H9 (cell line): ENCODE results near the gene F11. TPM values are rescaled to one million over a fixed set of nuclear protein-coding genes. Genes with fewer than 3 reads are reported as not detected.

Experiments used
- DNase-seq: peaks from one replicate; pipeline ENCODE4 v3.0.0-alpha.2; 2017
- H2AFZ ChIP-seq: one replicate; pipeline ENCODE4 v1.6.1; 2013; ENCODE audit warnings: mild to moderate bottlenecking, low read length, control low read depth, moderate library complexity
- H2AK5ac ChIP-seq: 2 replicates; pipeline ENCODE4 v1.6.1; 2013; ENCODE audit warnings: low read length, control low read depth, mixed read lengths; ENCODE audit not compliant: insufficient read length
- H2BK120ac ChIP-seq: one replicate; pipeline ENCODE4 v1.6.1; 2013; ENCODE audit warnings: low read depth, mild to moderate bottlenecking, low read length, control low read depth, inconsistent platforms; ENCODE audit not compliant: poor library complexity, severe bottlenecking
- H2BK12ac ChIP-seq: 2 replicates; pipeline ENCODE4 v1.6.1; 2013; ENCODE audit warnings: low read length, control low read depth, mixed read lengths, low read depth; ENCODE audit not compliant: insufficient read length
- H2BK15ac ChIP-seq: 2 replicates; pipeline ENCODE4 v1.6.1; 2013; ENCODE audit warnings: low read depth, low read length, control low read depth
- H2BK20ac ChIP-seq: one replicate; pipeline ENCODE4 v1.6.1; 2013; ENCODE audit warnings: low read depth, mild to moderate bottlenecking, low read length, control low read depth, inconsistent platforms; ENCODE audit not compliant: poor library complexity, severe bottlenecking
- H2BK5ac ChIP-seq: 2 replicates; pipeline ENCODE4 v1.6.1; 2013; ENCODE audit warnings: low read length, control low read depth, mixed read lengths; ENCODE audit not compliant: insufficient read length
- H3K14ac ChIP-seq: 2 replicates; pipeline ENCODE4 v1.6.1; 2013; ENCODE audit warnings: low read length, control low read depth; ENCODE audit not compliant: insufficient read depth
- H3K18ac ChIP-seq: 2 replicates; pipeline ENCODE4 v1.6.1; 2013; ENCODE audit warnings: low read depth, mild to moderate bottlenecking, mixed read lengths, low read length, control low read depth; ENCODE audit not compliant: insufficient read length
- H3K23ac ChIP-seq: 2 replicates; pipeline ENCODE4 v1.6.1; 2013; ENCODE audit warnings: low read length, control low read depth, mixed read lengths, low read depth; ENCODE audit not compliant: insufficient read length
- H3K23me2 ChIP-seq: 2 replicates; pipeline ENCODE4 v1.6.1; 2013; ENCODE audit warnings: low read depth, mild to moderate bottlenecking, mixed read lengths, low read length, control low read depth; ENCODE audit not compliant: insufficient read length, poor library complexity, severe bottlenecking
- H3K27ac ChIP-seq: 2 replicates; pipeline ENCODE4 v1.5.1; 2013; ENCODE audit warnings: low read length, control low read depth, mixed read lengths, low read depth; ENCODE audit not compliant: insufficient read length
- H3K27me3 ChIP-seq: 2 replicates; pipeline ENCODE4 v1.6.1; 2013; ENCODE audit warnings: low read length, control low read depth, inconsistent platforms; ENCODE audit not compliant: insufficient read depth
- H3K4ac ChIP-seq: 2 replicates; pipeline ENCODE4 v1.6.1; 2013; ENCODE audit warnings: low read depth, mild to moderate bottlenecking, control low read depth, inconsistent platforms, low read length, moderate library complexity
- H3K4me1 ChIP-seq: 2 replicates; pipeline ENCODE4 v1.6.1; 2013; ENCODE audit warnings: low read length, control low read depth, inconsistent platforms; ENCODE audit not compliant: insufficient read depth
- H3K4me2 ChIP-seq: 2 replicates; pipeline ENCODE4 v1.6.1; 2013; ENCODE audit warnings: low read length, control low read depth, mixed read lengths; ENCODE audit not compliant: insufficient read length, insufficient read depth
- H3K56ac ChIP-seq: 2 replicates; pipeline ENCODE4 v1.6.1; 2013; ENCODE audit warnings: low read depth, mild to moderate bottlenecking, mixed read lengths, low read length, control low read depth; ENCODE audit not compliant: insufficient read length
- H3K79me1 ChIP-seq: 2 replicates; pipeline ENCODE4 v1.6.1; 2013; ENCODE audit warnings: low read depth, mild to moderate bottlenecking, moderate library complexity, low read length, control low read depth, inconsistent platforms; ENCODE audit not compliant: insufficient read depth, poor library complexity, severe bottlenecking
- H3K79me2 ChIP-seq: 2 replicates; pipeline ENCODE4 v1.6.1; 2013; ENCODE audit warnings: low read length, control low read depth, inconsistent platforms; ENCODE audit not compliant: insufficient read depth
- H3K9ac ChIP-seq: 2 replicates; pipeline ENCODE4 v1.6.1; 2013; ENCODE audit warnings: low read length, control low read depth, mixed read lengths; ENCODE audit not compliant: insufficient read length; ENCODE audit errors: extremely low read depth
- H3K9me3 ChIP-seq: one replicate; pipeline ENCODE4 v1.6.1; 2013; ENCODE audit warnings: low read depth, low read length, inconsistent platforms; ENCODE audit not compliant: control insufficient read depth
- H3T11ph ChIP-seq: one replicate; pipeline ENCODE4 v1.6.1; 2013; ENCODE audit warnings: mild to moderate bottlenecking, low read length, control low read depth, inconsistent platforms
- H4K20me1 ChIP-seq: one replicate; pipeline ENCODE4 v1.6.1; 2013; ENCODE audit not compliant: control insufficient read depth, insufficient read length, insufficient read depth
- H4K5ac ChIP-seq: 2 replicates; pipeline ENCODE4 v1.6.1; 2013; ENCODE audit warnings: low read depth, mild to moderate bottlenecking, mixed read lengths, low read length, control low read depth; ENCODE audit not compliant: insufficient read length
- H4K8ac ChIP-seq: replicated peaks from 2 replicates; pipeline ENCODE4 v1.6.1; 2013; ENCODE audit warnings: low read length, control low read depth, mixed read lengths, low read depth; ENCODE audit not compliant: insufficient read length
- H4K91ac ChIP-seq: 2 replicates; pipeline ENCODE4 v1.6.1; 2013; ENCODE audit warnings: low read depth, mild to moderate bottlenecking, moderate library complexity, mixed read lengths, low read length, control low read depth; ENCODE audit not compliant: insufficient read length
- H3K27ac Mint-ChIP-seq, 3 experiments: 2 replicates in 2 of 3; 3 replicates in 1 of 3; pipeline ENCODE4 v1.8.0; 2020 to 2021; ENCODE audit warnings: mixed read lengths in 3 of 3, mild to moderate bottlenecking in 1 of 3, moderate library complexity in 1 of 3
- H3K27me3 Mint-ChIP-seq: 2 replicates; pipeline ENCODE4 v1.8.0; 2021; ENCODE audit warnings: low read depth, mild to moderate bottlenecking, moderate library complexity, mixed read lengths
- H3K36me3 Mint-ChIP-seq, 3 experiments: 2 replicates in 2 of 3; 3 replicates in 1 of 3; pipeline ENCODE4 v1.8.0; 2020 to 2021; ENCODE audit warnings: low read depth in 3 of 3, mixed read lengths in 3 of 3; ENCODE audit not compliant: insufficient read depth in 1 of 3
- H3K4me1 Mint-ChIP-seq, 2 experiments: 2 replicates each; pipeline ENCODE4 v1.8.0; 2020; ENCODE audit warnings: mixed read lengths in 2 of 2
- H3K4me3 Mint-ChIP-seq, 2 experiments: 2 replicates in 1 of 2; 3 replicates in 1 of 2; pipeline ENCODE4 v1.8.0; 2020 to 2021; ENCODE audit warnings: mild to moderate bottlenecking in 2 of 2, mixed read lengths in 2 of 2, moderate library complexity in 1 of 2
- H3K9me3 Mint-ChIP-seq, 2 experiments: 2 replicates in 1 of 2; 3 replicates in 1 of 2; pipeline ENCODE4 v1.8.0; 2020; ENCODE audit warnings: mild to moderate bottlenecking in 2 of 2, mixed read lengths in 2 of 2, moderate library complexity in 1 of 2
- CTCF ChIP-seq: fragments of 200-600 bp; sonication (generic); conservative IDR thresholded peaks from 3 replicates; pipeline ENCODE4 v1.8.0; 2021; ENCODE audit warnings: antibody characterized with exemption, mild to moderate bottlenecking
- WGBS: extraction: QIAGEN DNeasy Blood & Tissue Kit; methylation state at CpG from one replicate; pipeline ENCODE4 v1.1.7; 2013; ENCODE audit warnings: missing lambda C conversion rate, low lambda C conversion rate, mixed read lengths; ENCODE audit not compliant: insufficient read length; ENCODE audit errors: extremely low coverage; 5-methylcytosine and 5-hydroxymethylcytosine counted together
- total RNA-seq: library from RNA; stranded (reverse); gene quantifications from 2 replicates; pipeline ENCODE4 v1.2.1, GENCODE V29; 2021

Gene F11
- total RNA-seq, 1 experiment from 2014 or later = 0.50 TPM

- Histone ChIP-seq H2BK15ac (no peak overlapping the region), H4K20me1 (no peaks in the 10 kb centered on the region), H2AK5ac (no peak overlapping the region), H3K23ac (no peak overlapping the region), H4K8ac (no peak overlapping the region), H3K79me2 (no peaks in the 10 kb centered on the region), H2BK120ac (no peak overlapping the region), H3K27ac (no peak overlapping the region), H3K4me2 (peak overlapping the region; percentile 59), H3K23me2 (no peaks in the 10 kb centered on the region), H4K5ac (no peak overlapping the region), H3K9me3 (no peaks in the 10 kb centered on the region), H2BK5ac (no peak overlapping the region), H3T11ph (no peak overlapping the region), H3K14ac (no peak overlapping the region), H2AFZ (no peak overlapping the region), H3K4me1 (peaks cover 6% of the 10 kb centered on the region), H2BK12ac (no peak overlapping the region), H4K91ac (no peak overlapping the region), H2BK20ac (no peak overlapping the region), H3K9ac (no peak overlapping the region), H3K18ac (no peak overlapping the region), H3K56ac (no peak overlapping the region), H3K4ac (no peak overlapping the region), H3K27me3 (no peaks in the 10 kb centered on the region), H3K79me1 (no peaks in the 10 kb centered on the region)
- H3K4me1 Mint-ChIP-seq = peaks cover 34 to 43% of the 10 kb centered on the region in 2 experiments
- peak overlapping the region; percentile 63 to 95 (median 83) for H3K27ac Mint-ChIP-seq
- H3K4me3 Mint-ChIP-seq = peak overlapping the region; percentile 57 to 74
- DNase-seq = peak; percentile 66
- no peak for TF ChIP-seq CTCF
- WGBS = no CpG with 5 or more reads among the region's 8 CpGs
- H3K27me3 Mint-ChIP-seq = no peaks in the 10 kb centered on the region
- H3K36me3 Mint-ChIP-seq = peaks cover 0 to 4% (median 0%) of the 10 kb centered on the region in 3 experiments; a peak in 3 of 7 replicates
- peaks cover 0 to 3% of the 10 kb centered on the region in 2 experiments; a peak in 2 of 5 replicates for H3K9me3 Mint-ChIP-seq
Measured at GRCh38 chr4:186266729-186267456, 904 bp downstream of the F11 start.
